ENCODE results near the gene EPB41L5. TPM values are rescaled to one million over a fixed set of nuclear protein-coding genes. Genes with fewer than 3 reads are reported as not detected.

Gene EPB41L5
- total and polyA plus RNA-seq, 11 donors, result 3.1 to 16.9 (median 9.8) TPM

- no peak for DNase-seq
- intact Hi-C loops (cut with DNase I), result no loop called here
- H3K4me3 ChIP-seq, result no peak overlapping the region
- no peaks in the 10 kb centered on the region for H3K27me3 ChIP-seq
- peaks cover 0 to 16% (median 7%) of the 10 kb centered on the region in 12 donors for H3K4me1 ChIP-seq
- H3K27ac ChIP-seq, result no peak overlapping the region
- TF ChIP-seq CTCF (IDR thresholded peaks at IDR 0.05) (no peak), POLR2A (IDR thresholded peaks at IDR 0.05) (no peak)
- WGBS, 4 donors, result 67 to 93% (median 73%) methylated on average over 3 of the region's 3 CpGs
- ATAC-seq, result no peak
- H3K9me3 ChIP-seq, result peaks cover 0 to 1% (median 0%) of the 10 kb centered on the region in 12 donors
- H3K36me3 ChIP-seq, result no peaks in the 10 kb centered on the region
Measured at GRCh38 chr2:120204417-120204816, 191.5 kb downstream of the EPB41L5 start.

DNA sequence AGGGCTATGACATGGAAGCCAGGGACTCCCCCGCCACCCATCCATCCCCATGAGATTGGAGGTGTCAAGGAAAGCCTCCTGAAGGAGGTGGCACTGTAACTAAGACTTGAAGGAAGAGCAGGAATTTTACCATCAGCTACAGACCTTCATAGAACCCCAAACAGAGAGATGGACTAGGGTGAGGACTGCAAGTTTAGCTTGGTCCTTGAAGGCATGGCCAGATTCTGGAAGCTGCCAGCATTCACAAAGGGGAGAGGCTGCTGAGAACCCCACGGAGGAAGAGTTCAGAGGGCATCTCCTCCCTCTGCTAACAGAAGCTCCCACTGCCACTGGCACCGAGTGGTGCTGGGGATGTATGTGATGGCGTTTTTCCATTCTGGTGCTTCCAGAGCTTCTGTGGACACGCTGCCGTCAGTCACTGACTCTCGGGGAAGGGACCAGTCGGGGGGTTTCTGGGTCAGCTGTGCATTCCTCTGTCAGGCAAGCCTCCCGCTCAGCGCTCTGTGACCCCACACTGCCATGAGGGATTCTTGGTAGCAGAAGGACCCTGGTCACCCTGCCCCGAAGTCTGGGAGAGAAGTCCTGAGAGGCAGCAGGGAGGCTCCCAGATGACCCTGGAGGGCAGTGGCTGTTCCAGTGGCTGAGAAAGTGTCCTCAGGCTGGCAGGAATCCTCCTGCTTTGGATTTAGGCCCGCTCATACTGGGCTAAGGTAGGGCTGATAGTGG is 192.2 kb downstream of the EPB41L5 start:
- TF ChIP-seq CTCF (IDR thresholded peaks at IDR 0.05), result no peak
- TF ChIP-seq POLR2A (IDR thresholded peaks at IDR 0.05), result no peak
- intact Hi-C loops (cut with DNase I), result loop anchor here in 1 of 10 donors (5.0 kb wide), 1 partner anchor 107 kb away; no protein-coding TSS in a partner anchor
- Histone ChIP-seq H3K9me3 (no peaks in the 10 kb centered on the region), H3K36me3 (no peaks in the 10 kb centered on the region), H3K27me3 (no peaks in the 10 kb centered on the region), H3K4me1 (peaks cover 0 to 18% (median 7%) of the 10 kb centered on the region in 12 donors), H3K27ac (no peak overlapping the region), H3K4me3 (no peak overlapping the region)
- no peak for DNase-seq
- no peak for ATAC-seq
- 88 to 96% (median 94%) methylated on average over 6 to 12 of the region's 12 CpGs for WGBS, 4 donors

GRCh38 chr2:120206022-120206581 is 193.2 kb downstream of the EPB41L5 start:
- DNase-seq, result no peak
- H3K36me3 ChIP-seq, result no peaks in the 10 kb centered on the region
- no peaks in the 10 kb centered on the region for H3K27me3 ChIP-seq
- TF ChIP-seq POLR2A (IDR thresholded peaks at IDR 0.05) (no peak), CTCF (IDR thresholded peaks at IDR 0.05) (peak in 11 of 12 donors; percentile 17 to 53 (median 38))
- H3K9me3 ChIP-seq, result no peaks in the 10 kb centered on the region
- H3K4me3 ChIP-seq, result no peak overlapping the region
- peak in 1 of 4 donors; percentile 20 for ATAC-seq
- peaks cover 0 to 26% (median 7%) of the 10 kb centered on the region in 12 donors for H3K4me1 ChIP-seq
- 67 to 78% (median 75%) methylated on average over 6 to 8 of the region's 8 CpGs for WGBS, 4 donors
- H3K27ac ChIP-seq, result no peak overlapping the region
- intact Hi-C loops (cut with DNase I), result loop anchor here in 1 of 10 donors (5.0 kb wide), 1 partner anchor 106 kb away; no protein-coding TSS in a partner anchor
